Esophagus muscularis mucosa (tissue), 4 donors: ENCODE results near the gene STRADA. TPM values are rescaled to one million over a fixed set of nuclear protein-coding genes. Genes with fewer than 3 reads are reported as not detected.

Source experiments
- DNase-seq: peaks from one replicate; pipeline ENCODE4 v3.0.0-alpha.2; 2017; ENCODE audit errors: extremely low spot score
- H3K27ac ChIP-seq, 4 donors: fragments of 200-600 bp; sonication (generic); replicated peaks in 1 of 4; 1 replicate in 3 of 4; 2 replicates in 1 of 4; pipeline ENCODE4 v1.5.1; 2016 to 2019; ENCODE audit warnings: mild to moderate bottlenecking in 1 of 4
- H3K27me3 ChIP-seq, 4 donors: fragments of 200-600 bp; sonication (generic); one replicate each; pipeline versions ENCODE4 v1.5.1 to v1.6.0; 2016 to 2019
- H3K36me3 ChIP-seq, 4 donors: fragments of 200-600 bp; sonication (generic); one replicate each; pipeline ENCODE4 v1.5.1; 2016 to 2019
- H3K4me1 ChIP-seq, 4 donors: fragments of 200-600 bp; sonication (generic); one replicate each; pipeline ENCODE4 v1.5.1; 2016 to 2019
- H3K4me3 ChIP-seq, 4 donors: fragments of 200-600 bp; sonication (generic); 1 replicate in 2 of 4; 2 replicates in 2 of 4; pipeline ENCODE4 v1.5.1; 2016 to 2019; ENCODE audit warnings: mild to moderate bottlenecking in 4 of 4, moderate library complexity in 1 of 4
- H3K9me3 ChIP-seq, 4 donors: fragments of 200-600 bp; sonication (generic); 1 replicate in 3 of 4; 2 replicates in 1 of 4; pipeline ENCODE4 v1.5.1; 2016 to 2019
- CTCF ChIP-seq, 3 experiments: fragments of 200-600 bp in 2 of 3; fragments of 450-650 bp in 1 of 3; sonication (generic) in 2 of 3; IDR thresholded peaks; one replicate each; pipeline ENCODE4 v1.5.1; 2017 to 2019; ENCODE audit warnings: antibody characterized with exemption in 3 of 3, mild to moderate bottlenecking in 2 of 3, moderate library complexity in 1 of 3
- EP300 ChIP-seq: sonication (generic); formaldehyde crosslinking; IDR thresholded peaks from one replicate; pipeline ENCODE4 v1.6.1; 2017; ENCODE audit warnings: antibody characterized with exemption
- POLR2A ChIP-seq: fragments of 450-650 bp; IDR thresholded peaks from one replicate; pipeline ENCODE4 v1.6.1; 2017; ENCODE audit warnings: antibody characterized with exemption, moderate library complexity, mild to moderate bottlenecking, low read depth
- POLR2AphosphoS5 ChIP-seq, 2 donors: sonication (generic); formaldehyde crosslinking; IDR thresholded peaks; one replicate each; pipeline ENCODE4 v1.6.1; 2017; ENCODE audit warnings: antibody characterized with exemption in 2 of 2
- WGBS: methylation state at CpG from one replicate; pipeline ENCODE4 v1.1.5; 2018; 5-methylcytosine and 5-hydroxymethylcytosine counted together
- intact Hi-C: fragments of 100-400 bp; cut with DNase I; formaldehyde crosslinking; loops from one replicate; pipeline ENCODE4 v1.15.1; 2023
- total RNA-seq, 4 donors: library from RNA; depleted of rRNA; stranded (reverse); fragments of >200 nt; gene quantifications; one replicate each; pipeline versions ENCODE4 v1.1.0 to v1.2.1, GENCODE V29; 2016

Gene STRADA
- total RNA-seq, 4 donors from 2014 or later: 18.2 to 20.5 (median 20.1) TPM

GRCh38 chr17:63785556-63785955 lies 44.0 kb upstream of the STRADA start:
- no peaks in the 10 kb centered on the region for H3K9me3 ChIP-seq
- 81% methylated on average over 1 of the region's 1 CpG for WGBS
- no peaks in the 10 kb centered on the region for H3K27me3 ChIP-seq
- intact Hi-C loops: no loop called here
- peaks cover 21 to 53% (median 45%) of the 10 kb centered on the region in 4 donors for H3K36me3 ChIP-seq
- no peak for DNase-seq
- H3K4me1 ChIP-seq: peaks cover 6 to 55% (median 30%) of the 10 kb centered on the region in 4 donors
- no peak overlapping the region for H3K27ac ChIP-seq
- TF ChIP-seq POLR2AphosphoS5 (IDR thresholded peaks at IDR 0.05) (no peak), CTCF (IDR thresholded peaks at IDR 0.05) (no peak), POLR2A (no peak), EP300 (no peak)
- H3K4me3 ChIP-seq: no peak overlapping the region

DNA sequence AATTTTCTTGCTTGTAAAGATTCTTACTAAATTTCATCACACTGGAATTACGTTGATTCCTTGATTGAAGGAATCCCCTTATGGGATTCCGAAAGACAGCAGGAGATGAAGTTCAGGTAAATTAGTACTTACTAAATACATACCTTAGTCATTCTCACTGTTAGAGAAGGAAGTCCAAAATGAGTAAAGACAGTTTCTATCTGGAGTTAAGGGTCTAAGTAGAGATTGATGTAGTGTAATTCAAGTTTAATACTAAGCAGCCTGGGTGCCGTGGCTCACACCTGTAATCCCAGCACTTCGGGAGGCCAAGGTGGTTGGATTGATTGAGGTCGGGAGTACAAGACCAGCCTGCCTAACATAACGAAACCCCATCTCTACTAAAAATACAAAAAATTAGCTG lies 41.9 kb upstream of the STRADA start:
- intact Hi-C loops: no loop called here
- no peak for DNase-seq
- TF ChIP-seq EP300 (no peak), POLR2A (no peak), POLR2AphosphoS5 (IDR thresholded peaks at IDR 0.05) (no peak), CTCF (IDR thresholded peaks at IDR 0.05) (no peak)
- 80% methylated on average over 6 of the region's 6 CpGs for WGBS
- Histone ChIP-seq H3K4me3 (no peak overlapping the region), H3K36me3 (peaks cover 13 to 42% (median 38%) of the 10 kb centered on the region in 4 donors), H3K27me3 (no peaks in the 10 kb centered on the region), H3K27ac (no peak overlapping the region), H3K4me1 (peaks cover 8 to 64% (median 39%) of the 10 kb centered on the region in 4 donors), H3K9me3 (no peaks in the 10 kb centered on the region)

- WGBS: 96% methylated on average over 4 of the region's 4 CpGs
- Histone ChIP-seq H3K36me3 (peaks cover 0 to 33% (median 22%) of the 10 kb centered on the region in 4 donors), H3K4me1 (peaks cover 20 to 85% (median 64%) of the 10 kb centered on the region in 4 donors)
Observed at GRCh38 chr17:63780928-63781327, 39.3 kb upstream of the STRADA start.

GRCh38 chr17:63780507-63780906 lies 38.9 kb upstream of the STRADA start:
- H3K27me3 ChIP-seq: no peaks in the 10 kb centered on the region
- WGBS: 94% methylated on average over 1 of the region's 1 CpG
- no peak overlapping the region for H3K27ac ChIP-seq
- no peaks in the 10 kb centered on the region for H3K9me3 ChIP-seq
- intact Hi-C loops: no loop called here
- DNase-seq: no peak
- TF ChIP-seq POLR2AphosphoS5 (IDR thresholded peaks at IDR 0.05): no peak
- no peak for TF ChIP-seq EP300
- TF ChIP-seq POLR2A: no peak
- peaks cover 0 to 33% (median 20%) of the 10 kb centered on the region in 4 donors for H3K36me3 ChIP-seq
- no peak overlapping the region for H3K4me3 ChIP-seq
- H3K4me1 ChIP-seq: peaks cover 24 to 85% (median 67%) of the 10 kb centered on the region in 4 donors

More at GRCh38 chr17:63780928-63781327, 39.3 kb upstream of the STRADA start:
- H3K27ac ChIP-seq: no peak overlapping the region
- no peak overlapping the region for H3K4me3 ChIP-seq
- H3K9me3 ChIP-seq: no peaks in the 10 kb centered on the region
- TF ChIP-seq POLR2AphosphoS5 (IDR thresholded peaks at IDR 0.05) (no peak), CTCF (IDR thresholded peaks at IDR 0.05) (no peak), EP300 (no peak), POLR2A (no peak)
- intact Hi-C loops: no loop called here
- no peaks in the 10 kb centered on the region for H3K27me3 ChIP-seq
- DNase-seq: no peak

DNA sequence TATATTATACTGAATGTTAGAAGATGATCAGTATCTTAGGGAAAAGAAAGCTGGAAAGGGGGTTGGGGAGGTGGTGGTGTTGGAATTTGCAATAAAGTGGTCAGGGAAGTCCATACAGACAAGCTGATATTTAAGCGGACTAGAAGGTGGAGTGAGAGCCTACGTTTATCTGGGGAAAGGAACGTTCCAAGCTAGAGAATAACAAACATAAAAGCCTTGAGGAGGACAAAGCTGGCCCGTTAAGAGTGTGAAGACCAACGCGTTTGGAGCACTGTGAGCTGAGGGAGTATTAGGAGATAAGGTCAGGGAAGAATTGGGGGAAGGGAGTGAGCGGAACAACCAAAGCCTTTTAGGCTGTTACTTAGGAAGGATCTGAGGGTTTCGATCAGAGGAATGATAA lies 33.8 kb upstream of the STRADA start:
- H3K9me3 ChIP-seq: no peaks in the 10 kb centered on the region
- TF ChIP-seq EP300 (no peak), POLR2A (no peak), POLR2AphosphoS5 (IDR thresholded peaks at IDR 0.05) (no peak), CTCF (IDR thresholded peaks at IDR 0.05) (no peak)
- WGBS: 29% methylated on average over 8 of the region's 8 CpGs
- intact Hi-C loops: loop anchor here (5.0 kb wide), 2 partner anchors 33 to 52 kb away; partner anchors contain the start of genes FTSJ3, PSMC5 and STRADA
- H3K4me3 ChIP-seq: peak overlapping the region; percentile 77 to 97 (median 82)
- H3K36me3 ChIP-seq: peaks cover 0 to 23% (median 15%) of the 10 kb centered on the region in 4 donors
- DNase-seq: no peak
- H3K4me1 ChIP-seq: peaks cover 36 to 79% (median 70%) of the 10 kb centered on the region in 4 donors
- H3K27ac ChIP-seq: peak overlapping the region; percentile 23 to 98 (median 96)
- no peaks in the 10 kb centered on the region for H3K27me3 ChIP-seq
